H9 (cell line): ENCODE measurements around the gene NR0B2. TPM values are rescaled to one million over a fixed set of nuclear protein-coding genes. Genes with fewer than 3 reads are reported as not detected.

Experiments
- DNase-seq: peaks from one replicate; pipeline ENCODE4 v3.0.0-alpha.2; 2017
- H2AFZ ChIP-seq: one replicate; pipeline ENCODE4 v1.6.1; 2013; ENCODE audit warnings: mild to moderate bottlenecking, low read length, control low read depth, moderate library complexity
- H2AK5ac ChIP-seq: 2 replicates; pipeline ENCODE4 v1.6.1; 2013; ENCODE audit warnings: low read length, control low read depth, mixed read lengths; ENCODE audit not compliant: insufficient read length
- H2BK120ac ChIP-seq: one replicate; pipeline ENCODE4 v1.6.1; 2013; ENCODE audit warnings: low read depth, mild to moderate bottlenecking, low read length, control low read depth, inconsistent platforms; ENCODE audit not compliant: poor library complexity, severe bottlenecking
- H2BK12ac ChIP-seq: 2 replicates; pipeline ENCODE4 v1.6.1; 2013; ENCODE audit warnings: low read length, control low read depth, mixed read lengths, low read depth; ENCODE audit not compliant: insufficient read length
- H2BK15ac ChIP-seq: 2 replicates; pipeline ENCODE4 v1.6.1; 2013; ENCODE audit warnings: low read depth, low read length, control low read depth
- H2BK20ac ChIP-seq: one replicate; pipeline ENCODE4 v1.6.1; 2013; ENCODE audit warnings: low read depth, mild to moderate bottlenecking, low read length, control low read depth, inconsistent platforms; ENCODE audit not compliant: poor library complexity, severe bottlenecking
- H2BK5ac ChIP-seq: 2 replicates; pipeline ENCODE4 v1.6.1; 2013; ENCODE audit warnings: low read length, control low read depth, mixed read lengths; ENCODE audit not compliant: insufficient read length
- H3K14ac ChIP-seq: 2 replicates; pipeline ENCODE4 v1.6.1; 2013; ENCODE audit warnings: low read length, control low read depth; ENCODE audit not compliant: insufficient read depth
- H3K18ac ChIP-seq: 2 replicates; pipeline ENCODE4 v1.6.1; 2013; ENCODE audit warnings: low read depth, mild to moderate bottlenecking, mixed read lengths, low read length, control low read depth; ENCODE audit not compliant: insufficient read length
- H3K23ac ChIP-seq: 2 replicates; pipeline ENCODE4 v1.6.1; 2013; ENCODE audit warnings: low read length, control low read depth, mixed read lengths, low read depth; ENCODE audit not compliant: insufficient read length
- H3K23me2 ChIP-seq: 2 replicates; pipeline ENCODE4 v1.6.1; 2013; ENCODE audit warnings: low read depth, mild to moderate bottlenecking, mixed read lengths, low read length, control low read depth; ENCODE audit not compliant: insufficient read length, poor library complexity, severe bottlenecking
- H3K27ac ChIP-seq: 2 replicates; pipeline ENCODE4 v1.5.1; 2013; ENCODE audit warnings: low read length, control low read depth, mixed read lengths, low read depth; ENCODE audit not compliant: insufficient read length
- H3K27me3 ChIP-seq: 2 replicates; pipeline ENCODE4 v1.6.1; 2013; ENCODE audit warnings: low read length, control low read depth, inconsistent platforms; ENCODE audit not compliant: insufficient read depth
- H3K4ac ChIP-seq: 2 replicates; pipeline ENCODE4 v1.6.1; 2013; ENCODE audit warnings: low read depth, mild to moderate bottlenecking, control low read depth, inconsistent platforms, low read length, moderate library complexity
- H3K4me1 ChIP-seq: 2 replicates; pipeline ENCODE4 v1.6.1; 2013; ENCODE audit warnings: low read length, control low read depth, inconsistent platforms; ENCODE audit not compliant: insufficient read depth
- H3K4me2 ChIP-seq: 2 replicates; pipeline ENCODE4 v1.6.1; 2013; ENCODE audit warnings: low read length, control low read depth, mixed read lengths; ENCODE audit not compliant: insufficient read length, insufficient read depth
- H3K56ac ChIP-seq: 2 replicates; pipeline ENCODE4 v1.6.1; 2013; ENCODE audit warnings: low read depth, mild to moderate bottlenecking, mixed read lengths, low read length, control low read depth; ENCODE audit not compliant: insufficient read length
- H3K79me1 ChIP-seq: 2 replicates; pipeline ENCODE4 v1.6.1; 2013; ENCODE audit warnings: low read depth, mild to moderate bottlenecking, moderate library complexity, low read length, control low read depth, inconsistent platforms; ENCODE audit not compliant: insufficient read depth, poor library complexity, severe bottlenecking
- H3K79me2 ChIP-seq: 2 replicates; pipeline ENCODE4 v1.6.1; 2013; ENCODE audit warnings: low read length, control low read depth, inconsistent platforms; ENCODE audit not compliant: insufficient read depth
- H3K9ac ChIP-seq: 2 replicates; pipeline ENCODE4 v1.6.1; 2013; ENCODE audit warnings: low read length, control low read depth, mixed read lengths; ENCODE audit not compliant: insufficient read length; ENCODE audit errors: extremely low read depth
- H3K9me3 ChIP-seq: one replicate; pipeline ENCODE4 v1.6.1; 2013; ENCODE audit warnings: low read depth, low read length, inconsistent platforms; ENCODE audit not compliant: control insufficient read depth
- H3T11ph ChIP-seq: one replicate; pipeline ENCODE4 v1.6.1; 2013; ENCODE audit warnings: mild to moderate bottlenecking, low read length, control low read depth, inconsistent platforms
- H4K20me1 ChIP-seq: one replicate; pipeline ENCODE4 v1.6.1; 2013; ENCODE audit not compliant: control insufficient read depth, insufficient read length, insufficient read depth
- H4K5ac ChIP-seq: 2 replicates; pipeline ENCODE4 v1.6.1; 2013; ENCODE audit warnings: low read depth, mild to moderate bottlenecking, mixed read lengths, low read length, control low read depth; ENCODE audit not compliant: insufficient read length
- H4K8ac ChIP-seq: replicated peaks from 2 replicates; pipeline ENCODE4 v1.6.1; 2013; ENCODE audit warnings: low read length, control low read depth, mixed read lengths, low read depth; ENCODE audit not compliant: insufficient read length
- H4K91ac ChIP-seq: 2 replicates; pipeline ENCODE4 v1.6.1; 2013; ENCODE audit warnings: low read depth, mild to moderate bottlenecking, moderate library complexity, mixed read lengths, low read length, control low read depth; ENCODE audit not compliant: insufficient read length
- H3K27ac Mint-ChIP-seq, 3 experiments: 2 replicates in 2 of 3; 3 replicates in 1 of 3; pipeline ENCODE4 v1.8.0; 2020 to 2021; ENCODE audit warnings: mixed read lengths in 3 of 3, mild to moderate bottlenecking in 1 of 3, moderate library complexity in 1 of 3
- H3K27me3 Mint-ChIP-seq: 2 replicates; pipeline ENCODE4 v1.8.0; 2021; ENCODE audit warnings: low read depth, mild to moderate bottlenecking, moderate library complexity, mixed read lengths
- H3K36me3 Mint-ChIP-seq, 3 experiments: 2 replicates in 2 of 3; 3 replicates in 1 of 3; pipeline ENCODE4 v1.8.0; 2020 to 2021; ENCODE audit warnings: low read depth in 3 of 3, mixed read lengths in 3 of 3; ENCODE audit not compliant: insufficient read depth in 1 of 3
- H3K4me1 Mint-ChIP-seq, 2 experiments: 2 replicates each; pipeline ENCODE4 v1.8.0; 2020; ENCODE audit warnings: mixed read lengths in 2 of 2
- H3K4me3 Mint-ChIP-seq, 2 experiments: 2 replicates in 1 of 2; 3 replicates in 1 of 2; pipeline ENCODE4 v1.8.0; 2020 to 2021; ENCODE audit warnings: mild to moderate bottlenecking in 2 of 2, mixed read lengths in 2 of 2, moderate library complexity in 1 of 2
- H3K9me3 Mint-ChIP-seq, 2 experiments: 2 replicates in 1 of 2; 3 replicates in 1 of 2; pipeline ENCODE4 v1.8.0; 2020; ENCODE audit warnings: mild to moderate bottlenecking in 2 of 2, mixed read lengths in 2 of 2, moderate library complexity in 1 of 2
- WGBS: extraction: QIAGEN DNeasy Blood & Tissue Kit; methylation state at CpG from one replicate; pipeline ENCODE4 v1.1.7; 2013; ENCODE audit warnings: missing lambda C conversion rate, low lambda C conversion rate, mixed read lengths; ENCODE audit not compliant: insufficient read length; ENCODE audit errors: extremely low coverage; 5-methylcytosine and 5-hydroxymethylcytosine counted together
- total RNA-seq: library from RNA; stranded (reverse); gene quantifications from 2 replicates; pipeline ENCODE4 v1.2.1, GENCODE V29; 2021
- TF ChIP-seq, protein P1 (sequence below): fragments of 200-600 bp; sonication (generic); conservative IDR thresholded peaks from 3 replicates; pipeline ENCODE4 v1.8.0; 2021; ENCODE audit warnings: antibody characterized with exemption, mild to moderate bottlenecking

The NR0B2 gene
- total RNA-seq, 1 experiment from 2014 or later: not detected

DNA sequence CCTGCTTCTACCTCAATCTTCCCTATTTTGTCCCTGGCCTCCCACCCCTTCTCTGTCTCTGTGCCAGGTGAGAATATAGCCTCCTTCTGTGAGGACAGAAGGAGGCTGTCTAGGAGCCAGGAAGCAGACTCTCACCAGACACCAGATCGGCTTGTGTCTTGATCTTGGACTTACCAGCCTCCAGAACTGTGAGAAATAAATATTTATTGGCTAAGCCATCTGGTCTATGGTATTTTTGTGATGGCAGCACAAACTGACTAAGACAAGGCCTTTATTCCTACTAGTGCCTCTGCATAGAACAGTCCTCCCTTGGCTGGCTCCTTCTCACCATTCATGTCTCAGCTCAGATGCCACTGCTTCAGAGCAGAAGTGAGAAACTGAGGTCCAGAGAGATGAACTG lies 25.5 kb downstream of the NR0B2 start:
- Mint-ChIP-seq H3K9me3 (no peaks in the 10 kb centered on the region), H3K27ac (0 out of 7 replicates have a peak overlapping the region, but pooled peaks of 1 of the 3 experiments have one; percentile 62), H3K4me1 (peaks cover 7 to 16% of the 10 kb centered on the region in 2 experiments), H3K36me3 (peaks cover 37 to 70% (median 58%) of the 10 kb centered on the region in 3 experiments), H3K27me3 (no peaks in the 10 kb centered on the region), H3K4me3 (peak overlapping the region; percentile 94 to 96)
- no peaks in the 10 kb centered on the region for H3K79me2 ChIP-seq
- WGBS: no CpG with 5 or more reads among the region's 1 CpG
- no peak for DNase-seq
- peaks cover 2% of the 10 kb centered on the region for H4K20me1 ChIP-seq
- H3T11ph ChIP-seq: no peak overlapping the region
- no peak overlapping the region for H3K23ac ChIP-seq
- TF ChIP-seq, protein P1, sequence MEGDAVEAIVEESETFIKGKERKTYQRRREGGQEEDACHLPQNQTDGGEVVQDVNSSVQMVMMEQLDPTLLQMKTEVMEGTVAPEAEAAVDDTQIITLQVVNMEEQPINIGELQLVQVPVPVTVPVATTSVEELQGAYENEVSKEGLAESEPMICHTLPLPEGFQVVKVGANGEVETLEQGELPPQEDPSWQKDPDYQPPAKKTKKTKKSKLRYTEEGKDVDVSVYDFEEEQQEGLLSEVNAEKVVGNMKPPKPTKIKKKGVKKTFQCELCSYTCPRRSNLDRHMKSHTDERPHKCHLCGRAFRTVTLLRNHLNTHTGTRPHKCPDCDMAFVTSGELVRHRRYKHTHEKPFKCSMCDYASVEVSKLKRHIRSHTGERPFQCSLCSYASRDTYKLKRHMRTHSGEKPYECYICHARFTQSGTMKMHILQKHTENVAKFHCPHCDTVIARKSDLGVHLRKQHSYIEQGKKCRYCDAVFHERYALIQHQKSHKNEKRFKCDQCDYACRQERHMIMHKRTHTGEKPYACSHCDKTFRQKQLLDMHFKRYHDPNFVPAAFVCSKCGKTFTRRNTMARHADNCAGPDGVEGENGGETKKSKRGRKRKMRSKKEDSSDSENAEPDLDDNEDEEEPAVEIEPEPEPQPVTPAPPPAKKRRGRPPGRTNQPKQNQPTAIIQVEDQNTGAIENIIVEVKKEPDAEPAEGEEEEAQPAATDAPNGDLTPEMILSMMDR: no peak
- H3K56ac ChIP-seq: no peak overlapping the region
- peaks cover 11% of the 10 kb centered on the region for H3K23me2 ChIP-seq
- H3K27ac ChIP-seq: no peak overlapping the region
- no peak overlapping the region for H3K4ac ChIP-seq
- H4K8ac ChIP-seq: no peak overlapping the region
- no peak overlapping the region for H2BK15ac ChIP-seq
- no peak overlapping the region for H2AK5ac ChIP-seq
- H4K5ac ChIP-seq: no peak overlapping the region
- no peaks in the 10 kb centered on the region for H3K79me1 ChIP-seq
- no peak overlapping the region for H3K18ac ChIP-seq
- no peak overlapping the region for H3K9ac ChIP-seq
- no peaks in the 10 kb centered on the region; the same call in 1 of the 2 replicates for H3K4me1 ChIP-seq
- H2BK20ac ChIP-seq: no peak overlapping the region
- H4K91ac ChIP-seq: no peak overlapping the region
- no peak overlapping the region for H2AFZ ChIP-seq
- no peaks in the 10 kb centered on the region; the same call in 1 of the 2 replicates for H3K27me3 ChIP-seq
- H2BK120ac ChIP-seq: no peak overlapping the region
- no peak overlapping the region for H2BK5ac ChIP-seq
- H3K9me3 ChIP-seq: no peaks in the 10 kb centered on the region
- no peak overlapping the region for H3K14ac ChIP-seq
- no peak overlapping the region for H3K4me2 ChIP-seq
- no peak overlapping the region for H2BK12ac ChIP-seq
